IPS-NIHi11 (cell line): Measurements from ENCODE around the gene CDK5RAP2.
"Not testable (repeated sequence)": the region's sequence is repeated elsewhere in the genome, so short reads cannot be mapped to it uniquely, and the experiment has no call there.

Experiments
- DNase-seq: peaks from one replicate; pipeline ENCODE4 v3.0.0; 2012; ENCODE audit warnings: mixed read lengths, low spot score

CDK5RAP2 gene

GRCh38 chr9:120513825-120514396 is 66.1 kb downstream of the CDK5RAP2 start:
- no peak for DNase-seq

- no peak for DNase-seq
These were observed 69.2 kb downstream of the CDK5RAP2 start for GRCh38 chr9:120510816-120511215.

DNA sequence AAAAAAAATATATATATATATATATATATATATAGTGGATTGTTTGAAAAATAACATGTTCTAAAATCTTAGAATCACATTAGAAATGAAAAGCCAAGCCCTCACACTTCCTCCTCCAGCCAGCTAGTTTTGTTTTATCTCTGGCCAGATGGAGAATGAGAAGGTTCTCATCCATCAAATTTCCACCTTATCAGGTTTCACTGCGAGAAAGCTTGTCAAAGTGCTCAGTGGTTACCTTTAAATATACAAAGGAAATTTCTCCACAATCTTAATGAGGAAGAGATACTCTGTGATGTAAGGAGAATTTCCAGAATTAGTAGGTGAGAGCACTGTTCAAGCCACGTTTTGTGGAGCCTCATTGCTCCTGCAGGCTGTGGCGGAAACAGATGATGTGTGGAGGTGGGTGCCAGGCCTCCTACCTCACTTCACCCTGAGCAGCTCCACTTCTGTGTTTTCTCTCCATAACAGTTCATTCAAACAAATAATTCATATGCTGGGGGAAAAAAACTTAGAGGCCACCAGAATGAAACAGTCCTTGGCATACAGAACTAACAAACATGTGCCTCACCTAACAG is 71.9 kb downstream of the CDK5RAP2 start:
- DNase-seq: no peak

DNA sequence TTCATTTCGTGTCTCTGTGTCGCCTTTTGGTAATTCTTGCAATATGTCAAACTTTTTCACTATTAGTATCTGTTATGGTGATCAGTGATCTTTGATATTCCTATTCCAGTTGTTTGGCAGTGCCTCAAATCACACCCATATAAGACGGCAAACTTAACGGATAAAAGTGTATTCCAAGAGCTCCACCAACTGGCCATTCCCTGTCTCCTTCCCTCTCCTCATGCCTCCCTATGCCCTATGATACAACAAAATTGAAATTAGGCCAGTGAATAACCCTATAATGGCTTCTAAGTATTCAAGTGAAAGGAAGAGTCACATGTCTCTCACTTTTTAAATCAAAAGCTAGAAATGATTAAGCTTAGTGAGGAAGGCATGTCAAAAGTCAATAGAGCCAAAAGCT is 74.8 kb downstream of the CDK5RAP2 start:
- no peak for DNase-seq

DNA sequence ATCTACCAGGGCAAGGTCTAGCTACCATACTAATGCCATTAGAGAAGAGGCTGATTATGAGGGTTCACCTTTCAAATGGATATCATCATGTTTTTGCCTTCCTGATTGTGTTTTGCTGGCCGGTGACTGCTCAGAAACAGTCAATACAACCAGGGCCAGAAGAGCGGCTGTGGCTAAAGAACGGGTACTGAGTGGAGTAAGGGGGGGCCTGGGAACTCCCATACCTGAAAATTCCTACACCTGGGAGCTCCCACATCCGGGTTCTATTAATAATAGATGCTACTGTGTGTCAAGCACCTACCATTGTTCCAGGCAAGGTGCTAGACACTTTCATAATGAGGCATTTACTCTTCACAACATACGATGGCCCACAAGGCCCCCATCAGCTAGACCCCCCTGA is 79.2 kb downstream of the CDK5RAP2 start:
- DNase-seq: no peak

DNA sequence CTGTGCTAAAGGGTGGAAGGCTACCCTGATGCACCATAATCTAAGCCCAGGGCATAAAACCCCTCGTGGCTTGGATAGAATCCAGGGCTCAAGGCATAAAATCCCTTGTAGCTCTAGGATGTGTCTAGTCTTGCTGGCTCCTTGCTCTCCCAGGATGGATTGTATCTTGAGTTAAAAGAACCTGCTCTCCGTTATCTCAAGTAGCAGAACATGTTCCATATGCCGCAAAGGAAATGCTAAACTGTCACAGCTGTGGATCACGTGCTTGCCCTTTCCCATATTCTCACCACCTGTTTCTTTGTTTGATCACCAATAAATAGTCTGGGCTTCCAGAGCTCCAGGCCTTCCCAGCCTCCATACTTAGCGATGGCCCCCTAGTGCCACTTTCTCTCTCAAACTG is 82.1 kb downstream of the CDK5RAP2 start:
- DNase-seq: not testable (repeated sequence)

- DNase-seq: not testable (repeated sequence)
These were observed 83.5 kb downstream of the CDK5RAP2 start for GRCh38 chr9:120496438-120496837.

- no peak for DNase-seq
These were observed 88.9 kb downstream of the CDK5RAP2 start for GRCh38 chr9:120490888-120491595.

- no peak for DNase-seq
These were observed 93.1 kb downstream of the CDK5RAP2 start for GRCh38 chr9:120486835-120487234.

DNA sequence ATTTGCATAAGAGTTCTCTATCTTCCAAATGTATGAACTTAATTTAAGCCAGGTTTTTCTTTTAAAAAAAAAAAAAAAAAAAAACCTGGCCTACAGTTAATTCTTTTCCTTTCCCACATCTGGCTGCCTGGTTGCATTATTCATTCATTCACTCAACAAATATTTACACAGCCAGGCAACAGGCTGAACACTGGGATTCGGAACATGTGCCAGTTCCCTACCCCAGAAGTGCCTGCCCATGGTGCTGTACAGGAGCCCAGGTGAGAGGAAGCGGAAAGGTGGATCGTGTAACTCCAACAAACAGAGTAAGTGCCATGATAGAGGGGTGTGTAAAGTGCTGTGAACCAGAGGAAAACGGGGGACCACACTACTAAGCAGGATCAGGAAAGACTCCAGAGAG is 93.6 kb downstream of the CDK5RAP2 start:
- no peak for DNase-seq

- DNase-seq: no peak
These were observed 94.2 kb downstream of the CDK5RAP2 start for GRCh38 chr9:120485788-120486187.

- no peak for DNase-seq
These were observed 95.8 kb downstream of the CDK5RAP2 start for GRCh38 chr9:120484162-120484561.

DNA sequence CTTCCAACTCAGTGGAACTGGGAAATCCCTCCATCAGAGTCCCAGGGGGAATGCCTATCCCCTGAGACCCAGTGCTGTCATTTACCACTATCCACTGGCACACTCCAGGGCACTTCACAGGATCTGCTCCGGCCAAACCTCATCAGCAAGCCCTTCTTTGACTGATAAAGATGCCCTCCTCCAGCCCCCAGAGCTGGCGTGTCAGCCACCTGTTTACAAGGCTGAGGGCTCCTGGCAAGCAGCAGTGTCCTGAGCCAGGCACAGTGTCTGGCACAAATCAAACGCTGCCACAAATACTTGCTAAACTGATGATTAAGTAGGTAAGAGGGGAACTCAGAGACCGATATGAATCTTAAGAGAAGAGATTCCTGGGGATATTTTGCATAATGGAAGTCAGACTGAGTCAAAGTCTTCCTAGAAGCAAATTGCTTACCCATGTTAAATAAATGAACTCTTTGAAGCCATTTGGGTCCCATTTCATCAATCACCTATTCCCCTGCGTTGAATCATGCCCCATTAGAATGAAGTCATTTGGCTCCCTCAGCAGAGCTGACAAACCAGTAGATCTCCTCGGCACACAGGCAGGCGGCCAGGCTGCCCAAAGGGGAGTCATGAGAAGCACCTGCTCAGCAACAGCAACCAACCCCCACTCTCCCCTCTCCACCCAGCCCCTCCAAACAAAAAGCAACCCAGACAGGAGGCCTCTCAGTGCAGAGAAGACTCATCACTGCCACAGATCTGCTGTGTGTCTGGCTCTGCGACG is 97.4 kb downstream of the CDK5RAP2 start:
- no peak for DNase-seq

- DNase-seq: no peak
These were observed 98.1 kb downstream of the CDK5RAP2 start for GRCh38 chr9:120481846-120482245.

DNA sequence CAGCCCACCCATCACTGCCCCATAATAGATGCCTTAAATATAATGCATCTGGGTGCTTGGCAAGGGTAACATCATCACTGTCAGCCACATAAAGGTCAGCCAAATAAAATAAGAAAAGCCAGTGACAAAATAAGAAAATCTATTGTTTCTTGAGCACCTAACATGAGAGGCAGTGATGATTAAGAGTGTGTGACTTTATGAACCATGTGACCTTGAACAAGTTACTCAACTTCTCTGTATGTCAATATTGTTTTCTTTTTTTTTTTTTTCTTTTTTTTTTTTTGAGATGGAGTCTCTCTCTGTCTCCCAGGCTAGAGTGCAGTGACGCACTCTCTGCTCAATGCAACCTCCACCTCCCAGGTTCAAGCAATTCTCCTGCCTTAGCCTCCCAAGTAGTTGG is 98.7 kb downstream of the CDK5RAP2 start:
- DNase-seq: no peak

DNA sequence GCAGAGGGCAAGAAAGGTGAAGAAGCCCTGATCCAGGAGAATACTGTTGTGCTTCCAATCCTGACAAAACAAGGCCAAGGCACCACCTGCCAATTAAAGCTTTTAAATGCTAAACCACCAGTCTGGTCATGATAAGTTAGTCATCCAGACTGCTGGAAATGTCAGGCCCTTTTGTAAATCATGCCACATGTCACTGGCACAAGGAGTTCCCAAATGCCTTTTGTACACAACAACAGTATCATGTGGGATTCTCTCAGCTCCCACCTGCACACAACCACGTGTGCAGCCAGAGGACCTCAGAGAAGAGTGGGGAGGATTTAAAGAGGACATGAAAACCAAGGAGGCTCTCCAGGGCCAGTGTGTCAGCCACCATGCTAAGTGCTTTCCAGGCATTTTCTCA is 99.3 kb downstream of the CDK5RAP2 start:
- DNase-seq: no peak

DNA sequence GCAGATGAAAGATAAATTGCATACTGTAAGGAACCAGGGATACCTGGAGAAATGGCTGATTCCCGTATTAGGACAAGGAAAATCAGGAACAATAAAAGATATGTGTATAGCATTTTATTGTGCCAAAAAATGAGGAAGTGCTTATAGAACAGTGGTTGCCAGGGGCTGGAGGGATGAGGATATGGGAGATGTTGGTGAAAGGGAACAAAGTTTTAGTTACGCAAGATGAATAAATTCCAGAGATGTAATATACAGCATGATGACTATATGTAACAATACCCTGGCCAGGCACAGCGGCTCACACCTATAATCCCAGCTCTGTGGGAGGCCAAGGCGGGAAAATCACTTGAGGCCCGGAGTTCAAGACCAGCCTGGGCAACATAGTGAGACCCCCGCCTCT is 101.8 kb downstream of the CDK5RAP2 start:
- no peak for DNase-seq

DNA sequence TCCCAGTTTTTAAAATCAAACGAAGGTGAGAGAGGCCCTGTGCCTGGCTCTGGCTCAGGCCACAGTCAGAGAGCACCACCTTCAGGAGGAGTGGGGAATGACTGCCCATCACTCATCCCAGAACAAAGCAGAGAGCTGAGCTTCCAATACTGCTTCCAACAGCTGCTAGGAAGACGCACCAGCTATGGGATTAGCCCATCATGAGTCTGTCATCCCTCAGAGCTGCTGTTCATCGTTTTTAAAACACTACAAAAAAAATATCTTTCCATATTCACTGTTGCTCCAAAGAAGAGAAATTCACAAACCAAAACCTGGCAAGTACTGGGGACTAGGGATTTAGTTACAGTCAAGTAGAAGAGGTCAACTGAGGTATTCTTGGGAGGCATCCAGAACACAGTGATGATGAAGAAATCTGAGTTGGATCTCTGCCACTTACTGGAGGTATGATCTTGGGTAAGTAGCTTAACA is 102.4 kb downstream of the CDK5RAP2 start:
- DNase-seq: peak; percentile 78

GRCh38 chr9:120475341-120475740 is 104.6 kb downstream of the CDK5RAP2 start:
- no peak for DNase-seq

- DNase-seq: no peak
These were observed 105.2 kb downstream of the CDK5RAP2 start for GRCh38 chr9:120474591-120475243.

GRCh38 chr9:120473608-120474007 is 106.4 kb downstream of the CDK5RAP2 start:
- DNase-seq: no peak

DNA sequence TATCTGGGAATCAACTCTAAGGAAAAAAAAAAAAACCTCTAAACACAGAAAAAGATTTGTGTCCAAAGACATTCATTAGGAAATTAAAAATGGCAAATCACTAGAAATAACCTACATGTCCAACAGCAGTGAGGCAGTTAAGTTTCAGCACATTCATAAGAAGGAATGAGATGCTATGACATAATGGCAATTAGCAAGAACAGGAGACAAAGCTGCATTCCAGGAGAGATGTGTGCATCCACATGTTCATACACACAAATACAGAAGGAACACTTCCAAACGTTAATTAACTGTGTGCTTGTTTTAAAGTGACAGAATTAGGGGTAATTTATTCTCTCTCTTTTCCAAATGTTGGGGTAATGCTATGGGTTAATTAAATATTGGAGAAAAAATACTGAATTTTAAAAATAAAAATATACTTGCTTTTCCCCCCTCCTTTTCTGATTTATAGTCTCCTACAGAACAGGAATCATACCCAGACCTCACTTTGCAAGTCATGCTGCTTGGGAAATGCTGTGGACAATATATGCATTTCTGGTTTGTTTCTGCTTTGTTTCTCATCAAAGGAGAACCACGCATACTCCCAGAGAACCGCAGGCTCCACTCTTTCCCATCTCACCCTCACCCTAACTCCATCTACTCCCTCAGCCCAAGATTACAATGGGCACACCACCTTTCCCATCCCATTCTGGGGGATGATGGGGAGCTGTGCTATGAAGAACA is 114.1 kb downstream of the CDK5RAP2 start:
- no peak for DNase-seq
